Gastrocnemius medialis (tissue), 4 donors: ENCODE data around the gene SPAG6.

ENCODE experiments used
- CTCF ChIP-seq, 5 experiments: fragments of 450-650 bp in 3 of 5; fragments of 200-600 bp in 2 of 5; sonication (generic) in 2 of 5; IDR thresholded peaks in 4 of 5; conservative IDR thresholded peaks in 1 of 5; 1 replicate in 4 of 5; 2 replicates in 1 of 5; pipeline ENCODE4 v1.5.1; 2016 to 2019; ENCODE audit warnings: antibody characterized with exemption in 5 of 5, mild to moderate bottlenecking in 3 of 5, moderate library complexity in 3 of 5
- POLR2A ChIP-seq, 2 donors: fragments of 450-650 bp; IDR thresholded peaks; one replicate each; pipeline ENCODE4 v1.6.1; 2017; ENCODE audit warnings: antibody characterized with exemption in 2 of 2, mild to moderate bottlenecking in 2 of 2, moderate library complexity in 2 of 2

GRCh38 chr10:22364407-22365140 lies 19.3 kb downstream of the SPAG6 start:
- no peak for TF ChIP-seq CTCF (IDR thresholded peaks at IDR 0.05 in 4 of 5, conservative IDR thresholded peaks at IDR 0.05 in 1 of 5)
- no peak for TF ChIP-seq POLR2A (IDR thresholded peaks at IDR 0.05)
